ENCODE data around the gene ERVH48-1.
A peak's percentile ranks its signal among the peaks of the same experiment; 100 is the strongest.
"Not testable (repeated sequence)": the region's sequence is repeated elsewhere in the genome, so short reads cannot be mapped to it uniquely, and the experiment has no call there.

Gene ERVH48-1

DNA sequence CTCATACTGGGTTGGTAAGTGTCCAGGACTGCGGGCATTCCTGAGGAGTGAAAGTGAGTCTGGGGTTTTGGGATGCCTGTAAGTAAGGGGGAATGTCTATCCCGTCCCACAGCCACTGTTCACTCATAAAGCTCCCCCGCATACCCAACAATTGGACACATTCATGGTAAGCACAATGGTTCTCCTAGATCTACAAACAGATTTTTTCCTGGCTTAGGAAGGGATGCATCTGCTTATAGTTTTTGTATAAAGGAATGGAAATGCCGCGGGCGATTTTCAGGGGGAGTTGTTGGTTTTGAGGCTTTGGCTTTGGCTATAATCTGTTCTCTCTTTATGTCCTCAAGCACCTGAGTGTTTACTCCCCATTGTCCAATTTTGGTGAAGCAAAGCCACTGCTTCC, 7.1 kb downstream of the ERVH48-1 start:
- H3K27ac ChIP-seq (ENCODE audit: low read depth, low read length): no peak overlapping the region

DNA sequence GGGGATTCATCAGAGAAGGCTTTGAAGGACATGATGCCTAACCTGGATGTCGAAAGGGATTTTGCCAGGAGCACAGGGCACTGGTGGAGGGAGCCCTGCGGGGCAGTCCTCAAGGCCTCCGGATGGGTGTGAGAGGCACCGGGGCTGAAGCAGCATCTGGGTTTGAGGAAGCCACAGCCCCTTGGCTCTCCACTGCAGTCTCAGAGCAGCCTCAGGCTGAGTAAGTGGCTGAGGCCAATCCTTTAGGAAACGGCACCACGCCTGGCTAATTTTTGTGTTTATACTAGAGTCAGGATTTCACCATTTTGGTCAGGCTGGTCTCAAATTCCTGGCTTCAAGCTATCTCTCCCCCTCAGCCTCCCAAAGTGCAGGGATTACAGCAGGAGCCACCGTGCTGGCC, 12.0 kb downstream of the ERVH48-1 start:
- peaks cover 2% of the 10 kb centered on the region for H3K36me3 ChIP-seq (ENCODE audit: control insufficient read depth, insufficient read depth, low read length)
- H3K4me3 ChIP-seq (ENCODE audit: low read length): no peak overlapping the region
- no peak overlapping the region for H3K27ac ChIP-seq (ENCODE audit: low read depth, low read length)
- no peak overlapping the region for H3K9ac ChIP-seq (ENCODE audit: low read length)
- H3K27me3 ChIP-seq (ENCODE audit: control insufficient read depth, insufficient read depth, low read length): no peaks in the 10 kb centered on the region
- no peaks in the 10 kb centered on the region for H3K4me1 ChIP-seq (ENCODE audit: control insufficient read depth, insufficient read depth, low read length)

More for the DNA sequence above, 7.1 kb downstream of the ERVH48-1 start:
- no peak overlapping the region for H3K9ac ChIP-seq (ENCODE audit: low read length)
- no peaks in the 10 kb centered on the region for H3K4me1 ChIP-seq (ENCODE audit: control insufficient read depth, insufficient read depth, low read length)
- H3K27me3 ChIP-seq (ENCODE audit: control insufficient read depth, insufficient read depth, low read length): no peaks in the 10 kb centered on the region
- H3K36me3 ChIP-seq (ENCODE audit: control insufficient read depth, insufficient read depth, low read length): peaks cover 3% of the 10 kb centered on the region
- H3K4me3 ChIP-seq (ENCODE audit: low read length): no peak overlapping the region

DNA sequence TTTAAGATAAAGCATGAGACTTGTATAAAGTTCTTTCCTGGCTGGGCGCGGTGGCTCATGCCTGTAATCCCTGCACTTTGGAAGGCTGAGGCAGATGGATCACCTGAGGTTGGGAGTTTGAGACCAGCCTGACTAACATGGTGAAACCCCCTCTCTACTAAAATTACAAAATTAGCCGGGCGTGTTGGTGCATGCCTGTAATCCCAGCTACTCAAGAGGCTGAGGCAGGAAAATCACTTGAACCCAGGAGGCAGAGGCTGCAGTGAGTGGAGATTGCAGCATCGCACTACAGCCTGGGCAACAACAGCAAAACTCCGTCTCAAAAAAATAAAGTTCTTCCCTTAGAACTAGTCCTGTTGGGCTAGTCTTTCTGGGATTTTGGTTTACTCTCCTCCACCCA, 13.5 kb downstream of the ERVH48-1 start:
- H3K4me1 ChIP-seq (ENCODE audit: control insufficient read depth, insufficient read depth, low read length); H3K27ac ChIP-seq (ENCODE audit: low read depth, low read length); H3K36me3 ChIP-seq (ENCODE audit: control insufficient read depth, insufficient read depth, low read length); H3K4me3 ChIP-seq (ENCODE audit: low read length); H3K27me3 ChIP-seq (ENCODE audit: control insufficient read depth, insufficient read depth, low read length); H3K9ac ChIP-seq (ENCODE audit: low read length): not testable (repeated sequence)

DNA sequence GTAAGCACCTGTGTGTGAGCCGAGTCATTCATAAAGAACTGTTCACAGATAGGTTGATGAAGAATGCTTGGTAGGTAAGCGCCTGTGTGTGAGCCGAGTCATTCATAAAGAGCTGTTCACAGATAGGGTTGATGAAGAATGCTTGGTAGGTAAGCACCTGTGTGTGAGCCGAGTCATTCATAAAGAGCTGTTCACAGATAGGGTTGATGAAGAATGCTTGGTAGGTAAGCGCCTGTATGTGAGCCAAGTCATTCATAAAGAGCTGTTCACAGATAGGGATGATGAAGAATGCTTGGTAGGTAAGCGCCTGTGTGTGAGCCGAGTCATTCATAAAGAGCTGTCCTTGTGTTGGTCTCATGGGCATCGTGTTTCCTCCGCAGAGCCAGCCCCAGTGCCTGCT, 16.9 kb downstream of the ERVH48-1 start:
- H3K27me3 ChIP-seq (ENCODE audit: control insufficient read depth, insufficient read depth, low read length); H3K27ac ChIP-seq (ENCODE audit: low read depth, low read length); H3K9ac ChIP-seq (ENCODE audit: low read length); H3K4me1 ChIP-seq (ENCODE audit: control insufficient read depth, insufficient read depth, low read length); H3K4me3 ChIP-seq (ENCODE audit: low read length): not testable (repeated sequence)
- peaks cover 13% of the 10 kb centered on the region for H3K36me3 ChIP-seq (ENCODE audit: control insufficient read depth, insufficient read depth, low read length)

DNA sequence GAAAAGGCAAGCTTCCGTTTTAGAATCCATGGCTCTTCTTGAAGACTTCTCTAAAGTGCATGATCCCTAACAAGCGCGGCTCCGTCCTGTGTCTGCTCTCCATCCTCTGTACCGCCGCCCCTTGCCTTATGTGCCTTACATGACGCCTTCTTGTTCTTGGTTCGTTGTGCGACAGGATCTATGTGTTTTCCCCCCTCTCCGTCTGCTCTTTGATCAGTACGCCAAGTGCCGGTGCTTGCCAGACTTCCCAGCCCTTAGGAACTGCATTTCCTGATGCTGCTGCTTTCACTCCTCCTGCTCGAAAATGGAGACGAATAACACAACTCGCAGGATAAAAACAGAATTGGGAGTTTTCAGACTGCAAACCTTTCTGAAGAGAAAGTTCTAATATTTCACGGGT, 19.2 kb downstream of the ERVH48-1 start:
- no peak overlapping the region for H3K4me3 ChIP-seq (ENCODE audit: low read length)
- no peaks in the 10 kb centered on the region for H3K27me3 ChIP-seq (ENCODE audit: control insufficient read depth, insufficient read depth, low read length)
- H3K27ac ChIP-seq (ENCODE audit: low read depth, low read length): no peak overlapping the region
- H3K36me3 ChIP-seq (ENCODE audit: control insufficient read depth, insufficient read depth, low read length): peaks cover 15% of the 10 kb centered on the region
- no peaks in the 10 kb centered on the region for H3K4me1 ChIP-seq (ENCODE audit: control insufficient read depth, insufficient read depth, low read length)
- no peak overlapping the region for H3K9ac ChIP-seq (ENCODE audit: low read length)

DNA sequence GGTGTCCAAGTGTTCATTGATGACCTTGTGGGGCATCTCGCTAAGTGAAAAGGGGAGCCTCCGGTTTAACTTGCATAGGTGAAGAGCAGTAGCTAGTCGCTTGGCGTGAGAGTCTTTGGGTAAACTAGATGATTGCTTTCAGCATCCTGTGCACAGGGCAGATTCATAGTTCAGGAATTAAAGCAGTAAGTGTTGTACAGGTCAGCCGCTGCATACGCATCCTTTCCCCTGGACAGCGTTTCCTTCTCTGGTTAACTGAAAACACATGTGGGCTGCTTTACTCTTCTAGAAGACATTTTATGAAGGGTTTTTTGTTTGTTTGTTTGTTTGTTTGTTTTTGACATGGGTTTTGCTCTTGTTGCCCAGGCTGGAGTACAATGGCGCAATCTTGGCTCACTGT, 20.2 kb downstream of the ERVH48-1 start:
- Histone ChIP-seq H3K4me3 (ENCODE audit: low read length) (no peak overlapping the region), H3K27me3 (ENCODE audit: control insufficient read depth, insufficient read depth, low read length) (no peaks in the 10 kb centered on the region), H3K36me3 (ENCODE audit: control insufficient read depth, insufficient read depth, low read length) (peaks cover 18% of the 10 kb centered on the region), H3K4me1 (ENCODE audit: control insufficient read depth, insufficient read depth, low read length) (no peaks in the 10 kb centered on the region), H3K27ac (ENCODE audit: low read depth, low read length) (no peak overlapping the region), H3K9ac (ENCODE audit: low read length) (no peak overlapping the region)

DNA sequence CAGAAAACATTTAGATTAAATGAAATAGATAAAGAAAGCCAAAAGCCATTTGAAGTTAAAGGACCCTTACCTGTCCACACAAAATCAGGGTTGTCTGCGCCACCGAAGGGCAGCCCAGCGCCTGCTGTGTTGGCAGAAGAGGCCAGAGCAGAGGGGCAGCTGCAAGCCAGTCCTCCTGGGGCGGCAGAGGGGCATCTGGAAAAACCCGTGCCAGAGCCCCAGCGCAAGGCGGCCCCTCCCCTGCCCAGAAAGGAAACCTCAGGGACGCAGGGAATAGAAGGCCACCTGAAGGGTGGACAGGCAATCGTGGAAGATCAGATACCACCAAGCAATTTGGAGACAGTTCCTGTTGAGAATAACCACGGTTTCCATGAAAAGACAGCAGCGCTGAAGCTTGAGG, 21.6 kb downstream of the ERVH48-1 start:
- H3K4me1 ChIP-seq (ENCODE audit: control insufficient read depth, insufficient read depth, low read length): no peaks in the 10 kb centered on the region
- H3K4me3 ChIP-seq (ENCODE audit: low read length): no peak overlapping the region
- no peak overlapping the region for H3K27ac ChIP-seq (ENCODE audit: low read depth, low read length)
- H3K27me3 ChIP-seq (ENCODE audit: control insufficient read depth, insufficient read depth, low read length): no peaks in the 10 kb centered on the region
- peaks cover 18% of the 10 kb centered on the region for H3K36me3 ChIP-seq (ENCODE audit: control insufficient read depth, insufficient read depth, low read length)
- H3K9ac ChIP-seq (ENCODE audit: low read length): no peak overlapping the region

DNA sequence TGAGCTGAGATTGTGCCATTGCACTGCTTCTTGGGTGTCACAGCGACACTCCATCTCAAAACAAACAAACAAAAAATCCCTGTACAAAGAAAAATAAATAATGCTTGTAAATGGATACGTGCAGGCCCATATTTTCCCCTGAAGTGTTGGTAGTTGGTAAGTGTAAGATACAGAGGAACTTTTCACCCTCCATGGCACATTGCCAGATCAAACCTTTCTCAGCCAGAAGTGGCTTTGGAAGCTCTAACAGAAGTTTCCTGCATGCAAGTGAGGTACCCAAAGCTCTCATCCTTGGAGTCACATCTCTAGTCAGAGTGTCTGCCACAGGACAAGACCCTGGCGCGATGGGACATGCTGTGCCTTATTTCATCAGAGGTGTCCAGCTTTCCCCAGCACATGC, 25.0 kb downstream of the ERVH48-1 start:
- Histone ChIP-seq H3K27me3 (ENCODE audit: control insufficient read depth, insufficient read depth, low read length) (no peaks in the 10 kb centered on the region), H3K27ac (ENCODE audit: low read depth, low read length) (no peak overlapping the region), H3K4me3 (ENCODE audit: low read length) (no peak overlapping the region), H3K9ac (ENCODE audit: low read length) (no peak overlapping the region), H3K4me1 (ENCODE audit: control insufficient read depth, insufficient read depth, low read length) (no peaks in the 10 kb centered on the region), H3K36me3 (ENCODE audit: control insufficient read depth, insufficient read depth, low read length) (peaks cover 18% of the 10 kb centered on the region)

DNA sequence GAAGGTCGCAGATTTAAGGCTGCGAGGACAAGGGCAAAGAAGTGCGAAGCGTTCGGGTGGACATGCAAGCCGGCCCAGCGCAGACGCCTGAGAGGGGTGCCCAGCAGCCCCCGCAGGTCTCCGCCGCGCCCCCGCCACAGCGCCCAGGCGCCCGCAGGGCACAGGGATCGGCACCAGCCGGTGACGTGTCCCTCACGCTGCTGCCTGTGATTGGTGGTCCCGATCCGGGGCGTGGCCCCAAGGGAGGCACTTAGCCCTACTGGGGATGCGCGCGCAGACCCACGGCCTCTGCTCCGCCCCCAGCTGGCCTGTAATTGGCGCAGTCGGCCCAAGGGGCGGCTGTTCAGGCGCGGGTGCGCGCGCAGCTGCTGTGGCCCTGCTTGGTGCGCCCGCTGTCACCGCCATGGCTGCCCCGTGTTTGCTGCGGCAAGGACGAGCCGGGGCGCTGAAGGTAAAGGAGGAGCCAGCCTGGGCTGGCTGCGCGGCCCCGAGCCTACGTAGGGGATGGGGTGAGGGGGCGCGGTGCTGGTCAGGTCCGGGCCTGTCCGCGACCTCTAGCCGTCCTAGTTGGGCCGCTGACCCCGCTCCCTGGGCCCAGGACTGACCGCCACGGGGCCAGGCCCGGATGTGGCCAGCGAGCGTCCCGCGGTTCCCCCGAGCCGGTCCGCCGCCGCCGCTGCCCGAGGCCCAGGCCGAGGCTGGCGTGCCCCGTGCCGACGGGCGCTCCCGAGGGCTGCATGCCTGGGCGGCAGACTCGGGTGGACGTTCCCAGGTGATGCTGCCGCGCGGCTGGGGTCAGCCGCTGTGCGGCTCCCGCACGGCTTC, 32.3 kb downstream of the ERVH48-1 start, which contains the start of gene NDUFV3:
NDUFV3 (plus strand) TSS at position 379 of the 825 bp plus-strand sequence; CDS start at position 404, 25 bp downstream.
- H3K27me3 ChIP-seq (ENCODE audit: control insufficient read depth, insufficient read depth, low read length): no peaks in the 10 kb centered on the region
- no peaks in the 10 kb centered on the region for H3K36me3 ChIP-seq (ENCODE audit: control insufficient read depth, insufficient read depth, low read length)
- H3K4me3 ChIP-seq (ENCODE audit: low read length): peak within 1 kb of the TSS; percentile 91
- peak within 1 kb of the TSS; percentile 96 for H3K9ac ChIP-seq (ENCODE audit: low read length)
- no peaks in the 10 kb centered on the region for H3K4me1 ChIP-seq (ENCODE audit: control insufficient read depth, insufficient read depth, low read length)
- peak within 1 kb of the TSS; percentile 97 for H3K27ac ChIP-seq (ENCODE audit: low read depth, low read length)

DNA sequence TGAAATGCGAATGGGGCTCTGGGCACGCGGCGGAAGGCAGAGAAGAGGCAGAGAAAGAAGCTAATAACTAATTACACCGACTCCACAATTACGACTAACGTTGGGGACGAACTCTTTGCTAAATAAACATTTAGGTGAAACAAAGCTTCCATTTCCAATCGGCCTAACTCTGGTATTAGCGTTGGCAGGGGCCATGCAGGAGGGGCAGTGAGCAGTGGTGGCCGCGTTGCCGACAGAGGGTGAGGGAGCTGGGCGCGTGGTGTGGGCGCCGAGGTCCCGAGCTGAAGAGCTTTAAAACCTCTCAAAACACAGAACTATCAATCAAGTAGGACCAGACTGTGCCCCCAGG, 32.9 kb downstream of the ERVH48-1 start:
- Histone ChIP-seq H3K4me3 (ENCODE audit: low read length) (peak overlapping the region; percentile 82), H3K9ac (ENCODE audit: low read length) (peak overlapping the region; percentile 96), H3K4me1 (ENCODE audit: control insufficient read depth, insufficient read depth, low read length) (no peaks in the 10 kb centered on the region), H3K27ac (ENCODE audit: low read depth, low read length) (peak overlapping the region; percentile 91), H3K36me3 (ENCODE audit: control insufficient read depth, insufficient read depth, low read length) (no peaks in the 10 kb centered on the region), H3K27me3 (ENCODE audit: control insufficient read depth, insufficient read depth, low read length) (no peaks in the 10 kb centered on the region)

DNA sequence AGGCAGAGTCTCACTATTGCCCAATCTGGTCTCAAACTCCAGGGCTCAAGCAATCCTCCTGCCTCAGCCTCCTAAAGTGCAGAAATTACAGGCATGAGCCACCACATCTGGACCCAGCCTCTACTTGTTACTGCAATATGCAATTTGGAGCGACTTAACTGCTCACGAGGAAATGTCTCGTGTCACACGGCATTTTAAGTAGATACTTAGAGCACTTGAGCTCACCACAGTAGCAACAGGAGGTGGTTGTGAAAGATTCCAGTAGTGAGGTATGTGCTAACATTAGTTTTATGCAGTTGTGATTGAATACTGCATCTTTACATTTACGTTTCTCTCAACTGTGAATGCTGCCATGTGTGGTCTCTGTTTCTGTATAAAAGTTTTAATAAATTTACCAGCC, 38.1 kb downstream of the ERVH48-1 start:
- no peaks in the 10 kb centered on the region for H3K4me1 ChIP-seq (ENCODE audit: control insufficient read depth, insufficient read depth, low read length)
- H3K9ac ChIP-seq (ENCODE audit: low read length): no peak overlapping the region
- no peaks in the 10 kb centered on the region for H3K27me3 ChIP-seq (ENCODE audit: control insufficient read depth, insufficient read depth, low read length)
- no peaks in the 10 kb centered on the region for H3K36me3 ChIP-seq (ENCODE audit: control insufficient read depth, insufficient read depth, low read length)
- H3K27ac ChIP-seq (ENCODE audit: low read depth, low read length): no peak overlapping the region
- H3K4me3 ChIP-seq (ENCODE audit: low read length): no peak overlapping the region

DNA sequence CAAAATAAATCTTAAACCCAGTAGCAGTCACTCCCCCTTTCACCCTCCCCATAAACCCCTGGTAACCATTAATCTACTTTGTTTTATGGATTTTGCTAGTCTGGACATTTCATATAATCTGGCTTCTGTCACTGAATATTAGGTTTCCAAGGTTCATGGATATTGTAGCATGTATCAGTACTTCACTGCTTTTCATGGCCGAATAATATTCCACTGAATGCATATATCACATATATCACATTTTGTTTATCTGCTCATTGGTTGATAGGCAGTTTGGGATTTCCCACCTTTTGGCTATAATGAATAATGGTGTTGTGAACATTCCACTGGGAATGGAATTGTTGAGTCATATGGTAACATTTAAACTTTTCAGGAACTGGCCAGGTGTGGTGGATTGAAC, 41.5 kb downstream of the ERVH48-1 start:
- no peaks in the 10 kb centered on the region for H3K36me3 ChIP-seq (ENCODE audit: control insufficient read depth, insufficient read depth, low read length)
- no peaks in the 10 kb centered on the region for H3K27me3 ChIP-seq (ENCODE audit: control insufficient read depth, insufficient read depth, low read length)
- H3K4me3 ChIP-seq (ENCODE audit: low read length): no peak overlapping the region
- no peaks in the 10 kb centered on the region for H3K4me1 ChIP-seq (ENCODE audit: control insufficient read depth, insufficient read depth, low read length)
- no peak overlapping the region for H3K27ac ChIP-seq (ENCODE audit: low read depth, low read length)
- no peak overlapping the region for H3K9ac ChIP-seq (ENCODE audit: low read length)

DNA sequence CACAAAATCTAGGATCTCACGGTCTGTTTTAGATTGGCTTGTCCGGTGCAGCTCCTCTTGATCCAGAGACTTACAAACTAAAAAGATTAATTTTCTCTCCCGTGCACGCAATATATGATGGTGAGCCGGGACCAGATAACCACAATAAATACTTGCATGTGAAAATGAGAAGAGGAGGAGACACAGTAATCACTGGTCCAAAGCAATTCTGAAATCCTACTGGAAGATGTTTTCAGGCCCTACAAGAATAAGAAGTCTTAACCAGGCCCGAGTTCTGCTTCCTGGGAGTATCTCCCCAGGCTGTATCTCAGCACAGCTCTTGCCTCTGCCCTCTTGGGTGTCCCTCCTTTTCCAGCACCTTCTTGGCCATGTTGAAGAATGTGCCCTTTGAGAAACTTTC, 45.1 kb downstream of the ERVH48-1 start:
- H3K36me3 ChIP-seq (ENCODE audit: control insufficient read depth, insufficient read depth, low read length): no peaks in the 10 kb centered on the region
- H3K9ac ChIP-seq (ENCODE audit: low read length): no peak overlapping the region
- H3K27ac ChIP-seq (ENCODE audit: low read depth, low read length): no peak overlapping the region
- H3K4me1 ChIP-seq (ENCODE audit: control insufficient read depth, insufficient read depth, low read length): peaks cover 5% of the 10 kb centered on the region
- H3K27me3 ChIP-seq (ENCODE audit: control insufficient read depth, insufficient read depth, low read length): no peaks in the 10 kb centered on the region
- H3K4me3 ChIP-seq (ENCODE audit: low read length): peak overlapping the region; percentile 90

All from rectal smooth muscle tissue (tissue), 1 donor.